Osteoblast (primary cell): Measurements from ENCODE around the gene SARS2. TPM values are rescaled to one million over a fixed set of nuclear protein-coding genes. Genes with fewer than 3 reads are reported as not detected.

Experiments used
- DNase-seq: peaks from one replicate; pipeline ENCODE4 v3.0.0; 2011; ENCODE audit warnings: low spot score, mixed read lengths; ENCODE audit not compliant: insufficient read length; ENCODE audit errors: missing footprints
- H2AFZ ChIP-seq: 2 replicates; pipeline ENCODE4 v1.6.0; 2011; ENCODE audit warnings: mild to moderate bottlenecking, low read length
- H3K27ac ChIP-seq: 2 replicates; pipeline ENCODE4 v1.5.1; 2011; ENCODE audit warnings: mild to moderate bottlenecking, low read depth, low read length, moderate library complexity
- H3K27me3 ChIP-seq: 2 replicates; pipeline ENCODE4 v1.6.0; 2012; ENCODE audit warnings: mild to moderate bottlenecking, control low read depth, inconsistent platforms, low read length, moderate library complexity; ENCODE audit not compliant: insufficient read depth
- H3K36me3 ChIP-seq: 2 replicates; pipeline ENCODE4 v1.5.1; 2011; ENCODE audit warnings: mild to moderate bottlenecking, low read length, control low read depth, moderate library complexity; ENCODE audit not compliant: insufficient read depth
- H3K4me1 ChIP-seq: 2 replicates; pipeline ENCODE4 v1.5.1; 2011; ENCODE audit warnings: mild to moderate bottlenecking, low read length, control low read depth, moderate library complexity; ENCODE audit not compliant: insufficient read depth
- H3K4me2 ChIP-seq: 2 replicates; pipeline ENCODE4 v1.6.0; 2011; ENCODE audit warnings: mild to moderate bottlenecking, low read length; ENCODE audit not compliant: insufficient read depth
- H3K4me3 ChIP-seq: fragments of 200-600 bp; sonication (generic); 3 replicates; pipeline ENCODE4 v1.5.1; 2012; ENCODE audit warnings: mild to moderate bottlenecking, low read length, inconsistent platforms; ENCODE audit not compliant: insufficient read depth
- H3K79me2 ChIP-seq: 2 replicates; pipeline ENCODE4 v1.6.0; 2012; ENCODE audit warnings: mild to moderate bottlenecking, low read length, control low read depth, inconsistent platforms; ENCODE audit not compliant: insufficient read depth
- H3K9me3 ChIP-seq: 2 replicates; pipeline ENCODE4 v1.5.1; 2011; ENCODE audit warnings: low read depth, low read length, control low read depth
- H4K20me1 ChIP-seq: 2 replicates; pipeline ENCODE4 v1.6.0; 2012; ENCODE audit warnings: mild to moderate bottlenecking, low read length, control low read depth; ENCODE audit not compliant: insufficient read depth
- total RNA-seq: library from RNA; depleted of rRNA; stranded (reverse); fragments of >200 nt; gene quantifications from 2 replicates; pipeline ENCODE4 v1.2.3, GENCODE V29; 2012
- TF ChIP-seq, protein P1 (sequence below): IDR thresholded peaks from 2 replicates; pipeline ENCODE4 v1.5.1; 2011; ENCODE audit warnings: mild to moderate bottlenecking, low read depth, low read length, moderate library complexity; ENCODE audit errors: extremely low read depth

Gene SARS2
- total RNA-seq, 1 donor = 21.7 TPM

DNA sequence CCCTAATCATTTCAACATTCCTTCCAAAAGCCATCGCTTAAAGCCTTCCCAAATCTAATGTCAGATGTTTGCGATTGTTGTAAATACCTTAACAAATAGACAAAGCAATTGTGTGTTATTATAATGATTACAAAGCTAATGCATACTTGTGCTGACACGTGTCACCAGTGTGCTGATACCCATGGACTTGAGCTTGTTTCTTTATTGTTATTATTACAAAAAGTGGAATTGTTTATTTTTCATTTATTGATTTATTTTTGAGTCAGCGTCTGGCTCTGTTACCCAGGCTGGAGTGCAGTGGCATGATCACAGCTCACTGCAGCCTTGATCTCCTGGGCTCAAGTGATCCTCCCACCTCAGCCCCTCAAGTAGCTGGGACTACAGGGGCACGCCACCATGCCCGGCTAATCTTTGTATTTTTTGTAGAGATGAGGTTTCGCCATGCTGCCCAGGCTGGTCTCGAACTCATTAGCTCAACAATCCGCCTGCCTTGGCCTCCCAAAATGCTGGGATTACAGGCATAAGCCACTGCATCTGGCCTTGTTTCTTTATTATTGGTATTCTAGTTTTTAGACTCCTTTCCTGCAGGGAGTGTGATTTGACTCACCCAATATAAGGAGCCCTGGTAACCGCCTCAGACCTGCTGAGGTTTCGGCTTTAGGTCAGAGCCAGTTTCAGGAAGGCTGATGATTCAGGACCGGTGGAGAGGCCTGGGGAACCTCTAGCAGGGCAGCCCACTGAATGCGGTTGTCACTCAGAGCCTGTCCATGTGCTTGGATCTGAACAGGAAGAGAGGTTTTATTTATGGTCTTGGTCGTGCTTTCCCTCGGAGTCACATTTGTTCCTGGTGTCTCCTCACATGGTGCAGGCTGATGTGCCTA lies 47.1 kb upstream of the SARS2 start:
- Histone ChIP-seq H4K20me1 (no peaks in the 10 kb centered on the region), H3K27ac (no peak overlapping the region), H3K9me3 (no peaks in the 10 kb centered on the region), H3K4me1 (peaks cover 19% of the 10 kb centered on the region), H2AFZ (peak overlapping the region; percentile 70), H3K36me3 (no peaks in the 10 kb centered on the region), H3K27me3 (no peaks in the 10 kb centered on the region), H3K4me3 (no peak overlapping the region), H3K79me2 (peaks cover 8% of the 10 kb centered on the region), H3K4me2 (no peak overlapping the region)
- DNase-seq = peak; percentile 66
- TF ChIP-seq, protein P1, sequence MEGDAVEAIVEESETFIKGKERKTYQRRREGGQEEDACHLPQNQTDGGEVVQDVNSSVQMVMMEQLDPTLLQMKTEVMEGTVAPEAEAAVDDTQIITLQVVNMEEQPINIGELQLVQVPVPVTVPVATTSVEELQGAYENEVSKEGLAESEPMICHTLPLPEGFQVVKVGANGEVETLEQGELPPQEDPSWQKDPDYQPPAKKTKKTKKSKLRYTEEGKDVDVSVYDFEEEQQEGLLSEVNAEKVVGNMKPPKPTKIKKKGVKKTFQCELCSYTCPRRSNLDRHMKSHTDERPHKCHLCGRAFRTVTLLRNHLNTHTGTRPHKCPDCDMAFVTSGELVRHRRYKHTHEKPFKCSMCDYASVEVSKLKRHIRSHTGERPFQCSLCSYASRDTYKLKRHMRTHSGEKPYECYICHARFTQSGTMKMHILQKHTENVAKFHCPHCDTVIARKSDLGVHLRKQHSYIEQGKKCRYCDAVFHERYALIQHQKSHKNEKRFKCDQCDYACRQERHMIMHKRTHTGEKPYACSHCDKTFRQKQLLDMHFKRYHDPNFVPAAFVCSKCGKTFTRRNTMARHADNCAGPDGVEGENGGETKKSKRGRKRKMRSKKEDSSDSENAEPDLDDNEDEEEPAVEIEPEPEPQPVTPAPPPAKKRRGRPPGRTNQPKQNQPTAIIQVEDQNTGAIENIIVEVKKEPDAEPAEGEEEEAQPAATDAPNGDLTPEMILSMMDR = no peak

DNA sequence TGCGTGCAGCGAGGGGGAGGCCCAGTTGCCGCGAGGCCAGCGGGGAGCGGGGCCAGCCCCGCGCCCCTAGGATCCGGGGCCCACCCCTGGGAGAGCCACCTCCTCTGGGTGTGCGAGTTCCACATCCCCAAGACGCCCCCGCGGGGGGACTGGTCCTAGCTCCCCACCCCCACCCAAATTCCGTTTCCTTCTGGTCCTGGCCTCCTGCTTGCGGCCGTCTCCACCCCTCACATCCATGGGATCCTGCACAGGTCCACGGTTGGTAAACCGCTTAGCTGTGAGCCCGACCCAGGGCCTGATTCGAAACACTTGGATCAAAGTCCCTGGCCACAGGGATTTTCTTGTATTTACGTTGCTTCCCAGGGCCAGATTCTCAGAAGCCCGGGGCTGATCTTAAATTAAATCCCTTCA lies 45.3 kb upstream of the SARS2 start:
- Histone ChIP-seq H3K79me2 (peaks cover 23% of the 10 kb centered on the region), H3K4me1 (peaks cover 19% of the 10 kb centered on the region), H3K27ac (peak overlapping the region; percentile 48), H2AFZ (peak overlapping the region; percentile 85), H4K20me1 (no peaks in the 10 kb centered on the region), H3K4me3 (peak overlapping the region; percentile 81), H3K27me3 (no peaks in the 10 kb centered on the region), H3K4me2 (peak overlapping the region; percentile 95), H3K36me3 (peaks cover 3% of the 10 kb centered on the region), H3K9me3 (no peaks in the 10 kb centered on the region)
- DNase-seq = peak; percentile 80
- TF ChIP-seq, protein P1 = no peak

DNA sequence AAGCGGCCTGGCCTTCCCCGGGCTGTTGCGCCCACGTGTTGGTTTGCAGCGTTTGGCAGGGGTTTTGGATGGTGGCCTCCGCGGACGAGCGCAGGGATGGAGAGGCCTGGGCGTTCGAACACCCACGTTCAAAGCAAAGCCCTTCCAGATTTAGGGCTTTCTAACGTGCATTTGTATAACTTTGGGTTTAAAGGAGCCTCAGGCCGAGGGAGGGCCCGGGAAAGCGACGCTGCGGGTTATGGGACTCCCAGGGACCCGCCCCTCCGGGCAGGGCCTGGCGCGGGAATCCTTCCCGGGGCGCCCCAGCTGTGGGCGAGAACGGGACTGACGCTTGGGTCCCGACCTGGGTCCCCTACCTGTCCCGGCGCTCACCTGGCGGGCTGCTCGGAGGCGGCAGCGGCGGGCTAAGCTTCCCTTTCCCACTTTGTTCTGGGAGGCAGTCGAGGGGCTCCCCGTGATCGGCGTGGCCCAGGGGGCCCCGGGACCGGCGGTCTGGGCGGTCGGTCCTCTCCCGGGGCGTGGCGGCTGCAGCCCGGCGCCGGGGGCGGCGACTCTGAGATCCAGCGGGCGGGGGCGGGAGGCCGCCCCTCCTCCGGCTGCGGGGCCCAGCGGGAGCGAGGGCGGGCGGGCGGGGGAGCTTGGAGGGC lies 44.8 kb upstream of the SARS2 start, which contains the start of gene FBXO17:
TSS of gene FBXO17 (minus strand) at position 529 of the 647 bp plus-strand sequence. CDS start 25,423 bp downstream, outside the sequence.
- H3K27me3 ChIP-seq = no peaks in the 10 kb centered on the region
- H2AFZ ChIP-seq = peak within 1 kb of the TSS; percentile 86
- peak within 1 kb of the TSS; percentile 78 for H3K27ac ChIP-seq
- DNase-seq = peak; percentile 87
- peaks cover 26% of the 10 kb centered on the region for H3K79me2 ChIP-seq
- H3K4me2 ChIP-seq = peak within 1 kb of the TSS; percentile 95
- peaks cover 19% of the 10 kb centered on the region for H3K4me1 ChIP-seq
- no peaks in the 10 kb centered on the region for H4K20me1 ChIP-seq
- H3K9me3 ChIP-seq = no peaks in the 10 kb centered on the region
- TF ChIP-seq, protein P1 = no peak
- H3K4me3 ChIP-seq = peak within 1 kb of the TSS; percentile 81
- peaks cover 3% of the 10 kb centered on the region for H3K36me3 ChIP-seq

DNA sequence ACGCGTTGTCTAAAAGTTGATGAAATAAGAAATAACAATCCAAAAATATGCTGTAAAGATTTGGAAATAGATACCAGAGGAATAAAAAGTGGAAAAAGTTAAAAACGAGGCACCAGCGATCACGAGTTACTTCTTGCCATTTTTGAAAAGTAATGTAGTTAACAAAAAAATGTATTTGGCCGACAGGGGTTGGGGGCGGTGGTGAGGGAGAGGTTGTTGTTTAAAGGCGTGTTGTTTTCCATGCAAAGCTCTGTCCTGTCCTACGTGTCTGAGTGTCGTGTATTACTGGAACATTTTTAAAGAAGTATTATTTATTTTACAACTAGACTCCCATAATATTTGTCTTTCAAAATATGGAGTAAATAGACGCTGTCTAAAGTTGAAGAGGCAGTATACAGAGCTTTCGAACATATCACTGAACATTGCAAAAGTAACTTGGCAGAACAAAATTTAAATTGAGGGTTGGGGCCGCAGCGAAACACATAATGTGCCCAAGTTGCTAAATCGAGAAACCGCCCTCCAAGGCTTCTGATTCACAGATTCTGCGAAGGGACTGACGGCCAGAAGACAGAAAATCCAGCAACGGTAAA lies 44.2 kb upstream of the SARS2 start:
- Histone ChIP-seq H3K4me2 (peak overlapping the region; percentile 95), H3K27ac (peak overlapping the region; percentile 78), H3K36me3 (peaks cover 3% of the 10 kb centered on the region), H4K20me1 (no peaks in the 10 kb centered on the region), H3K4me3 (peak overlapping the region; percentile 81), H2AFZ (peak overlapping the region; percentile 86), H3K79me2 (peaks cover 28% of the 10 kb centered on the region), H3K27me3 (no peaks in the 10 kb centered on the region), H3K9me3 (no peaks in the 10 kb centered on the region), H3K4me1 (peaks cover 19% of the 10 kb centered on the region)
- DNase-seq = peak; percentile 45
- TF ChIP-seq, protein P1 = no peak
